Measurements from ENCODE around the gene CCL2. TPM values are rescaled to one million over a fixed set of nuclear protein-coding genes. Genes with fewer than 3 reads are reported as not detected.

Gene CCL2
- total RNA-seq, 1 experiment from 2014 or later = 1.4 TPM

- no peaks in the 10 kb centered on the region for H3K4me1 ChIP-seq (ENCODE audit: insufficient read depth, low read length)
- H4K91ac ChIP-seq (ENCODE audit: insufficient read length, low read depth, low read length) = no peak overlapping the region
- Mint-ChIP-seq H3K4me1 (peaks cover 6% of the 10 kb centered on the region in 2 experiments), H3K27ac (no peak overlapping the region), H3K4me3 (no peak overlapping the region), H3K9me3 (no peaks in the 10 kb centered on the region), H3K36me3 (ENCODE audit: insufficient read depth in 1 of 3, low read depth in 3 of 3) (no peaks in the 10 kb centered on the region), H3K27me3 (ENCODE audit: low read depth) (peaks cover 18% of the 10 kb centered on the region)
- H3K4me2 ChIP-seq (ENCODE audit: insufficient read depth, insufficient read length, low read length) = no peak overlapping the region
- H2BK12ac ChIP-seq (ENCODE audit: insufficient read length, low read depth, low read length) = no peak overlapping the region
- no peak overlapping the region for H3T11ph ChIP-seq (ENCODE audit: low read length)
- H3K9me3 ChIP-seq (ENCODE audit: control insufficient read depth, low read depth, low read length) = no peaks in the 10 kb centered on the region
- H3K4ac ChIP-seq (ENCODE audit: low read depth, low read length) = no peak overlapping the region
- no peak overlapping the region for H4K5ac ChIP-seq (ENCODE audit: insufficient read length, low read depth, low read length)
- H4K8ac ChIP-seq (replicated peaks; ENCODE audit: insufficient read length, low read depth, low read length) = no peak overlapping the region
- no peaks in the 10 kb centered on the region for H3K79me2 ChIP-seq (ENCODE audit: insufficient read depth, low read length)
- H2AK5ac ChIP-seq (ENCODE audit: insufficient read length, low read length) = no peak overlapping the region
- no peak overlapping the region for H3K27ac ChIP-seq (ENCODE audit: insufficient read length, low read depth, low read length)
- no peak for TF ChIP-seq CTCF (conservative IDR thresholded peaks at IDR 0.05)
- H2BK15ac ChIP-seq (ENCODE audit: low read depth, low read length) = no peak overlapping the region
- H2AFZ ChIP-seq (ENCODE audit: low read length) = no peak overlapping the region
- H2BK120ac ChIP-seq (ENCODE audit: low read depth, low read length, poor library complexity, severe bottlenecking) = no peak overlapping the region
- H3K14ac ChIP-seq (ENCODE audit: insufficient read depth, low read length) = no peak overlapping the region
- no peak overlapping the region for H3K18ac ChIP-seq (ENCODE audit: insufficient read length, low read depth, low read length)
- no peak overlapping the region for H2BK20ac ChIP-seq (ENCODE audit: low read depth, low read length, poor library complexity, severe bottlenecking)
- no peaks in the 10 kb centered on the region; the same call in 1 of the 2 replicates for H3K27me3 ChIP-seq (ENCODE audit: insufficient read depth, low read length)
- no peaks in the 10 kb centered on the region for H3K23me2 ChIP-seq (ENCODE audit: insufficient read length, low read depth, low read length, poor library complexity, severe bottlenecking)
- no peaks in the 10 kb centered on the region for H3K79me1 ChIP-seq (ENCODE audit: insufficient read depth, low read depth, low read length, poor library complexity, severe bottlenecking)
- no CpG with 5 or more reads among the region's 3 CpGs for WGBS (ENCODE audit: extremely low coverage, insufficient read length, low lambda C conversion rate)
- no peak overlapping the region for H3K23ac ChIP-seq (ENCODE audit: insufficient read length, low read depth, low read length)
- no peak overlapping the region for H3K9ac ChIP-seq (ENCODE audit: extremely low read depth, insufficient read length, low read length)
- no peak for DNase-seq
- no peaks in the 10 kb centered on the region for H4K20me1 ChIP-seq (ENCODE audit: control insufficient read depth, insufficient read depth, insufficient read length)
- no peak overlapping the region for H2BK5ac ChIP-seq (ENCODE audit: insufficient read length, low read length)
- no peak overlapping the region for H3K56ac ChIP-seq (ENCODE audit: insufficient read length, low read depth, low read length)
Observed at GRCh38 chr17:34299956-34300577, 45.0 kb downstream of the CCL2 start.
